Transverse colon (tissue), 4 donors: ENCODE results near the gene TNKS2.

Experiments used
- EP300 ChIP-seq: sonication (generic); formaldehyde crosslinking; IDR thresholded peaks from one replicate; pipeline ENCODE4 v1.6.1; 2017; ENCODE audit warnings: antibody characterized with exemption, low read depth
- POLR2A ChIP-seq: fragments of 450-650 bp; IDR thresholded peaks from one replicate; pipeline ENCODE4 v1.6.1; 2016; ENCODE audit warnings: antibody characterized with exemption, mild to moderate bottlenecking, moderate library complexity
- POLR2AphosphoS5 ChIP-seq, 3 donors: sonication (generic); formaldehyde crosslinking; IDR thresholded peaks; one replicate each; pipeline ENCODE4 v1.6.1; 2016; ENCODE audit warnings: antibody characterized with exemption in 3 of 3
- TF ChIP-seq, protein P1 (sequence below), 5 experiments: fragments of 200-600 bp in 3 of 5; fragments of 450-650 bp in 2 of 5; sonication (generic) in 3 of 5; IDR thresholded peaks; 1 replicate in 2 of 5; 2 replicates in 3 of 5; pipeline ENCODE4 v1.5.1; 2016 to 2017; ENCODE audit warnings: antibody characterized with exemption in 5 of 5, inconsistent platforms in 3 of 5, mild to moderate bottlenecking in 2 of 5, moderate library complexity in 1 of 5

DNA sequence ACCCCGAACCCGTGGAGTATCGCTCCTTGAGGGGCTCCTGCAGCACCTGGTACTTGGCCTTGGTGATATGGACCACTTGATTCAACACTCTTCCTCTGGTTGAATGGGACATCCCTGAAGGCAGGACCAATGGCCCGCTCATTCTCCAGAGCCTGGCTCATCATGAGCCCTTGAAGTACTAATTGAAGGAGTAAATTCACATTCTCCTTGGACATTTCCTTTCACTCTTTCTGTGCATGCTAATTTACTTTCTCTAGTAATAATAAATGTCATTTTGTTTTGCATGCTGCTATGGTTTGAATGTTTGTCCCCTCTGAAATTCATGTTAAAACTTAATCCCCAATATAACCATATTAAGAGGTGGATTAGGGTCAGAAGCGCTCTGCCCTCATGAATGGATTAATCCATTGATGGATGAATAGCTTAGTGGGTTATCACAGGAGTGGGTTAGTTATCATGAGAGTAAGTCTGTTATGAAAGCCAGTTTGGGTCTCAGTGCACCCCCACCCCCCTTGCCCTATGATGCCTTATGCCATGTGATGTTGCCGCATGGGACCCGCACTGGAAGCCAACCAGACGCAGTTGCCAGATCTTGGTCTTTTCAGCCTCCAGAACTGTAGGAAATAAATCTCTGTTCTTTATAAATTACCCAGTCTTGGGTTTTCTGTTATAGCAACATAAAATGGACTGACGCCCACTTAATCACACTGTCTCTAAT, 87.3 kb downstream of the TNKS2 start:
- TF ChIP-seq, protein P1, sequence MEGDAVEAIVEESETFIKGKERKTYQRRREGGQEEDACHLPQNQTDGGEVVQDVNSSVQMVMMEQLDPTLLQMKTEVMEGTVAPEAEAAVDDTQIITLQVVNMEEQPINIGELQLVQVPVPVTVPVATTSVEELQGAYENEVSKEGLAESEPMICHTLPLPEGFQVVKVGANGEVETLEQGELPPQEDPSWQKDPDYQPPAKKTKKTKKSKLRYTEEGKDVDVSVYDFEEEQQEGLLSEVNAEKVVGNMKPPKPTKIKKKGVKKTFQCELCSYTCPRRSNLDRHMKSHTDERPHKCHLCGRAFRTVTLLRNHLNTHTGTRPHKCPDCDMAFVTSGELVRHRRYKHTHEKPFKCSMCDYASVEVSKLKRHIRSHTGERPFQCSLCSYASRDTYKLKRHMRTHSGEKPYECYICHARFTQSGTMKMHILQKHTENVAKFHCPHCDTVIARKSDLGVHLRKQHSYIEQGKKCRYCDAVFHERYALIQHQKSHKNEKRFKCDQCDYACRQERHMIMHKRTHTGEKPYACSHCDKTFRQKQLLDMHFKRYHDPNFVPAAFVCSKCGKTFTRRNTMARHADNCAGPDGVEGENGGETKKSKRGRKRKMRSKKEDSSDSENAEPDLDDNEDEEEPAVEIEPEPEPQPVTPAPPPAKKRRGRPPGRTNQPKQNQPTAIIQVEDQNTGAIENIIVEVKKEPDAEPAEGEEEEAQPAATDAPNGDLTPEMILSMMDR (IDR thresholded peaks at IDR 0.05) = no peak
- TF ChIP-seq POLR2A (no peak), POLR2AphosphoS5 (IDR thresholded peaks at IDR 0.05) (no peak), EP300 (no peak)
